Testis (tissue), 3 donors: ENCODE results near the gene ITGB8. TPM values are rescaled to one million over a fixed set of nuclear protein-coding genes. Genes with fewer than 3 reads are reported as not detected.

Experiments used
- DNase-seq: peaks from one replicate; pipeline ENCODE4 v3.0.0-alpha.2; 2019
- H3K27ac ChIP-seq, 2 donors: fragments of 200-600 bp; sonication (generic); one replicate each; pipeline ENCODE4 v1.5.1; 2019
- H3K27me3 ChIP-seq: fragments of 200-600 bp; sonication (generic); one replicate; pipeline ENCODE4 v1.5.1; 2019
- H3K36me3 ChIP-seq: fragments of 200-600 bp; sonication (generic); one replicate; pipeline ENCODE4 v1.5.1; 2017; ENCODE audit warnings: low read depth; ENCODE audit errors: missing control alignments
- H3K4me1 ChIP-seq: fragments of 200-600 bp; sonication (generic); one replicate; pipeline ENCODE4 v1.5.1; 2019
- H3K4me3 ChIP-seq, 2 donors: fragments of 200-600 bp; sonication (generic); one replicate each; pipeline ENCODE4 v1.5.1; 2017 to 2019
- H3K9me3 ChIP-seq: fragments of 200-600 bp; sonication (generic); one replicate; pipeline ENCODE4 v1.5.1; 2017
- CTCF ChIP-seq, 3 experiments: fragments of 450-650 bp in 2 of 3; fragments of 200-600 bp in 1 of 3; sonication (generic) in 1 of 3; IDR thresholded peaks; one replicate each; pipeline ENCODE4 v1.5.1; 2016 to 2019; ENCODE audit warnings: antibody characterized with exemption in 3 of 3, mild to moderate bottlenecking in 2 of 3, moderate library complexity in 1 of 3
- POLR2A ChIP-seq: fragments of 450-650 bp; IDR thresholded peaks from one replicate; pipeline ENCODE4 v1.6.1; 2017; ENCODE audit warnings: antibody characterized with exemption, mild to moderate bottlenecking, moderate library complexity
- WGBS, 2 donors: methylation state at CpG; one replicate each; pipeline ENCODE4 v1.1.5; 2018; 5-methylcytosine and 5-hydroxymethylcytosine counted together
- intact Hi-C: fragments of 100-400 bp; cut with DNase I; formaldehyde crosslinking; loops from one replicate; pipeline ENCODE4 v1.15.1; 2023; ENCODE audit warnings: low total_unique reads
- polyA plus RNA-seq: library from polyadenylated mRNA; stranded (reverse); fragments of 350-450 nt; fragmentation: Illumina TruSeq; extraction: RNeasy Lipid Tissue Mini Kit (QIAGEN cat#74804); gene quantifications from one replicate; pipeline ENCODE4 v1.2.3, GENCODE V29; 2014; ENCODE audit warnings: low read depth, low replicate concordance; ENCODE audit not compliant: insufficient read depth
- total RNA-seq, 2 donors: library from RNA; depleted of rRNA; stranded (reverse); fragments of >200 nt; gene quantifications; one replicate each; pipeline ENCODE4 v1.2.3, GENCODE V29; 2016

The ITGB8 gene
- total and polyA plus RNA-seq, 3 donors from 2014 or later = 9.5 to 111 (median 104) TPM

- WGBS, 2 donors = 81 to 90% methylated on average over 3 of the region's 3 CpGs
- no peak overlapping the region for H3K27ac ChIP-seq
- no peak for TF ChIP-seq POLR2A
- no peak for TF ChIP-seq CTCF (IDR thresholded peaks at IDR 0.05)
- intact Hi-C loops = no loop called here
- no peaks in the 10 kb centered on the region for H3K27me3 ChIP-seq
- peaks cover 8% of the 10 kb centered on the region for H3K4me1 ChIP-seq
- DNase-seq = no peak
- no peaks in the 10 kb centered on the region for H3K9me3 ChIP-seq
- H3K36me3 ChIP-seq = no peaks in the 10 kb centered on the region
- H3K4me3 ChIP-seq = no peak overlapping the region
These were observed 28.1 kb downstream of the ITGB8 start for GRCh38 chr7:20358762-20359282.

GRCh38 chr7:20359341-20359963 lies 28.8 kb downstream of the ITGB8 start:
- Histone ChIP-seq H3K36me3 (no peaks in the 10 kb centered on the region), H3K9me3 (no peaks in the 10 kb centered on the region), H3K4me3 (no peak overlapping the region), H3K4me1 (peaks cover 8% of the 10 kb centered on the region), H3K27me3 (no peaks in the 10 kb centered on the region), H3K27ac (no peak overlapping the region)
- 39 to 50% methylated on average over 1 of the region's 1 CpG for WGBS, 2 donors
- no peak for DNase-seq
- intact Hi-C loops = no loop called here
- no peak for TF ChIP-seq POLR2A
- TF ChIP-seq CTCF (IDR thresholded peaks at IDR 0.05) = no peak

GRCh38 chr7:20362574-20363253 lies 32.0 kb downstream of the ITGB8 start:
- WGBS, 2 donors = 91 to 97% methylated on average over 2 of the region's 2 CpGs
- Histone ChIP-seq H3K27me3 (no peaks in the 10 kb centered on the region), H3K9me3 (no peaks in the 10 kb centered on the region), H3K27ac (no peak overlapping the region), H3K4me1 (peaks cover 4% of the 10 kb centered on the region), H3K4me3 (no peak overlapping the region), H3K36me3 (no peaks in the 10 kb centered on the region)
- TF ChIP-seq POLR2A (no peak), CTCF (IDR thresholded peaks at IDR 0.05) (no peak)
- intact Hi-C loops = no loop called here
- no peak for DNase-seq

- no peak for TF ChIP-seq CTCF (IDR thresholded peaks at IDR 0.05)
- no peak for TF ChIP-seq POLR2A
- no peak for DNase-seq
- H3K27me3 ChIP-seq = no peaks in the 10 kb centered on the region
- intact Hi-C loops = no loop called here
- WGBS, 2 donors = 69 to 79% methylated on average over 4 of the region's 4 CpGs
- peak overlapping the region in 1 of 2 donors; percentile 51 for H3K27ac ChIP-seq
- H3K4me3 ChIP-seq = no peak overlapping the region
- no peaks in the 10 kb centered on the region for H3K4me1 ChIP-seq
- no peaks in the 10 kb centered on the region for H3K36me3 ChIP-seq
- no peaks in the 10 kb centered on the region for H3K9me3 ChIP-seq
These were observed 34.0 kb downstream of the ITGB8 start for GRCh38 chr7:20364571-20365196.
